Spleen (tissue), 11 donors: ENCODE data around the gene EWSR1. TPM values are rescaled to one million over a fixed set of nuclear protein-coding genes. Genes with fewer than 3 reads are reported as not detected.

Source experiments
- DNase-seq: peaks from one replicate; pipeline ENCODE4 v3.0.0-alpha.2; 2020
- H3K27ac ChIP-seq, 8 donors: fragments of 200-600 bp; sonication (generic) in 7 of 8; 1 replicate in 4 of 8; 2 replicates in 4 of 8; pipeline versions ENCODE4 v1.5.0 to v1.8.0; 2016 to 2021; ENCODE audit warnings: inconsistent platforms in 4 of 8, mild to moderate bottlenecking in 4 of 8, moderate library complexity in 1 of 8
- H3K27me3 ChIP-seq, 7 donors: fragments of 200-600 bp; sonication (generic) in 6 of 7; replicated peaks in 1 of 7; 1 replicate in 4 of 7; 2 replicates in 3 of 7; pipeline versions ENCODE4 v1.5.0 to v1.8.0; 2016 to 2021; ENCODE audit warnings: inconsistent platforms in 3 of 7, mild to moderate bottlenecking in 1 of 7
- H3K36me3 ChIP-seq, 6 donors: fragments of 200-600 bp; sonication (generic) in 5 of 6; 1 replicate in 4 of 6; 2 replicates in 2 of 6; pipeline versions ENCODE4 v1.5.0 to v1.8.0; 2016 to 2021; ENCODE audit warnings: inconsistent platforms in 2 of 6
- H3K4me1 ChIP-seq, 6 donors: fragments of 200-600 bp; sonication (generic) in 5 of 6; 1 replicate in 3 of 6; 2 replicates in 3 of 6; pipeline versions ENCODE4 v1.5.0 to v1.8.0; 2016 to 2021; ENCODE audit warnings: inconsistent platforms in 3 of 6
- H3K4me3 ChIP-seq, 8 donors: fragments of 200-600 bp; sonication (generic) in 7 of 8; 1 replicate in 4 of 8; 2 replicates in 4 of 8; pipeline versions ENCODE4 v1.5.0 to v1.8.0; 2016 to 2021; ENCODE audit warnings: inconsistent platforms in 4 of 8, mild to moderate bottlenecking in 4 of 8, moderate library complexity in 2 of 8
- H3K9me3 ChIP-seq, 8 donors: fragments of 200-600 bp; sonication (generic) in 7 of 8; 1 replicate in 4 of 8; 2 replicates in 4 of 8; pipeline versions ENCODE4 v1.5.0 to v1.8.0; 2016 to 2021; ENCODE audit warnings: inconsistent platforms in 4 of 8
- CTCF ChIP-seq, 11 experiments: fragments of 200-600 bp in 7 of 11; fragments of 450-650 bp in 4 of 11; sonication (generic) in 4 of 11; IDR thresholded peaks in 8 of 11; conservative IDR thresholded peaks in 3 of 11; 1 replicate in 7 of 11; 2 replicates in 4 of 11; pipeline versions ENCODE4 v1.4.0 to v1.8.0; 2016 to 2021; ENCODE audit warnings: antibody characterized with exemption in 11 of 11, inconsistent platforms in 4 of 11, mild to moderate bottlenecking in 1 of 11
- POLR2A ChIP-seq, 3 donors: fragments of 450-650 bp; IDR thresholded peaks; one replicate each; pipeline ENCODE4 v1.5.1; 2017; ENCODE audit warnings: antibody characterized with exemption in 3 of 3, mild to moderate bottlenecking in 1 of 3
- POLR2AphosphoS5 ChIP-seq, 3 donors: sonication (generic); formaldehyde crosslinking; IDR thresholded peaks; one replicate each; pipeline ENCODE4 v1.5.1; 2017; ENCODE audit warnings: antibody characterized with exemption in 3 of 3
- WGBS, 5 donors: extraction: QIAGEN DNeasy Blood & Tissue Kit in 3 of 5; methylation state at CpG; one replicate each; pipeline versions ENCODE4 v1.1.5 to v1.1.7; 2013 to 2018; 5-methylcytosine and 5-hydroxymethylcytosine counted together
- intact Hi-C: fragments of 100-400 bp; cut with DNase I; formaldehyde crosslinking; loops from one replicate; pipeline ENCODE4 v1.15.0; 2023; ENCODE audit warnings: low total_unique reads
- polyA plus RNA-seq, 3 donors: library from polyadenylated mRNA; stranded (reverse); fragments of 200-250 nt; gene quantifications; one replicate each; pipeline ENCODE4 v1.2.1, GENCODE V29; 2013
- total RNA-seq, 7 donors: library from RNA; depleted of rRNA in 3 of 7; stranded (reverse); fragments of >200 nt in 3 of 7; fragmentation: NEBNext Ultra II Directional in 4 of 7; extraction: Animal tissue kit (Norgen Biotek cat#: 25700) in 4 of 7; gene quantifications; one replicate each; pipeline versions ENCODE4 v1.1.0 to v1.2.1, GENCODE V29; 2016 to 2021
- donor health status: healthy with polysubstance abuse.
- donor health status: DM: no; HTN: no; CAD: no; lungs with moderate emphysema.
- donor health status: DM: no; HTN: no; CAD: no.
- donor health status: Bipolar disorder and iron deficiency.
- donor health status: healthy.
- donor health status: DM: no; HTN: no; CAD: no.
- donor health status: DM: yes; HTN: yes; CAD: no.

The EWSR1 gene
- total and polyA plus RNA-seq, 10 donors = 127 to 282 (median 239) TPM

- WGBS, 5 donors = 14 to 20% (median 18%) methylated on average over 11 to 13 of the region's 13 CpGs
- Histone ChIP-seq H3K4me1 (peaks cover 37 to 65% (median 51%) of the 10 kb centered on the region in 6 donors), H3K27me3 (no peaks in the 10 kb centered on the region), H3K27ac (peak overlapping the region; percentile 98 to 100 (median 99)), H3K4me3 (peak overlapping the region; percentile 80 to 99 (median 96)), H3K9me3 (no peaks in the 10 kb centered on the region), H3K36me3 (peaks cover 0 to 52% (median 2%) of the 10 kb centered on the region in 6 donors)
- peak; percentile 79 for DNase-seq
- intact Hi-C loops = no loop called here
- TF ChIP-seq POLR2AphosphoS5 (IDR thresholded peaks at IDR 0.05) (no peak), CTCF (IDR thresholded peaks at IDR 0.05 in 8 of 11, conservative IDR thresholded peaks at IDR 0.05 in 3 of 11) (no peak), POLR2A (IDR thresholded peaks at IDR 0.05) (no peak)
Measured at GRCh38 chr22:29266564-29267461, 1.3 kb upstream of the EWSR1 start.

GRCh38 chr22:29267462-29267857 lies 608 bp upstream of the EWSR1 start:
- H3K4me1 ChIP-seq = peaks cover 42 to 72% (median 57%) of the 10 kb centered on the region in 6 donors
- H3K36me3 ChIP-seq = peaks cover 0 to 53% (median 5%) of the 10 kb centered on the region in 6 donors
- H3K9me3 ChIP-seq = no peaks in the 10 kb centered on the region
- peak overlapping the region; percentile 98 to 100 (median 99) for H3K27ac ChIP-seq
- no peaks in the 10 kb centered on the region for H3K27me3 ChIP-seq
- WGBS, 5 donors = 0 to 2% (median 0%) methylated on average over 17 to 32 of the region's 32 CpGs
- DNase-seq = no peak
- peak overlapping the region; percentile 80 to 99 (median 96) for H3K4me3 ChIP-seq
- intact Hi-C loops = no loop called here
- TF ChIP-seq CTCF (IDR thresholded peaks at IDR 0.05 in 8 of 11, conservative IDR thresholded peaks at IDR 0.05 in 3 of 11) (no peak), POLR2A (IDR thresholded peaks at IDR 0.05) (no peak), POLR2AphosphoS5 (IDR thresholded peaks at IDR 0.05) (no peak)

GRCh38 chr22:29268511-29269229 lies 602 bp downstream of the EWSR1 start:
- H3K9me3 ChIP-seq = no peaks in the 10 kb centered on the region
- DNase-seq = no peak
- H3K27ac ChIP-seq = peak overlapping the region; percentile 98 to 100 (median 99)
- WGBS, 5 donors = 0 to 1% (median 0%) methylated on average over 34 to 51 of the region's 51 CpGs
- peak overlapping the region; percentile 80 to 99 (median 96) for H3K4me3 ChIP-seq
- peaks cover 51 to 80% (median 68%) of the 10 kb centered on the region in 6 donors for H3K4me1 ChIP-seq
- H3K36me3 ChIP-seq = peaks cover 0 to 55% (median 17%) of the 10 kb centered on the region in 6 donors
- TF ChIP-seq CTCF (IDR thresholded peaks at IDR 0.05 in 8 of 11, conservative IDR thresholded peaks at IDR 0.05 in 3 of 11) (no peak), POLR2A (IDR thresholded peaks at IDR 0.05) (no peak), POLR2AphosphoS5 (IDR thresholded peaks at IDR 0.05) (no peak)
- intact Hi-C loops = no loop called here
- no peaks in the 10 kb centered on the region for H3K27me3 ChIP-seq
